Epithelial cell of proximal tubule (primary cell): ENCODE measurements around the gene COL24A1. TPM values are rescaled to one million over a fixed set of nuclear protein-coding genes. Genes with fewer than 3 reads are reported as not detected.
"Not testable (repeated sequence)": the region's sequence is repeated elsewhere in the genome, so short reads cannot be mapped to it uniquely, and the experiment has no call there.

Experiments used
- DNase-seq: peaks from one replicate; pipeline ENCODE4 v3.0.0-alpha.2; 2011; ENCODE audit warnings: low read depth
- H3K4me3 ChIP-seq: 2 replicates; pipeline ENCODE4 v1.5.1; 2011; ENCODE audit warnings: low read depth, mild to moderate bottlenecking, low read length
- total RNA-seq: library from RNA; depleted of rRNA; stranded (reverse); fragments of >200 nt; gene quantifications from 2 replicates; pipeline ENCODE4 v1.2.3, GENCODE V29; 2015
- TF ChIP-seq, protein P1 (sequence below): conservative IDR thresholded peaks from 2 replicates; pipeline ENCODE4 v1.5.1; 2012; ENCODE audit warnings: low read depth, mild to moderate bottlenecking, low read length

COL24A1 gene
- total RNA-seq, 1 donor from 2014 or later = 0.06 TPM

DNA sequence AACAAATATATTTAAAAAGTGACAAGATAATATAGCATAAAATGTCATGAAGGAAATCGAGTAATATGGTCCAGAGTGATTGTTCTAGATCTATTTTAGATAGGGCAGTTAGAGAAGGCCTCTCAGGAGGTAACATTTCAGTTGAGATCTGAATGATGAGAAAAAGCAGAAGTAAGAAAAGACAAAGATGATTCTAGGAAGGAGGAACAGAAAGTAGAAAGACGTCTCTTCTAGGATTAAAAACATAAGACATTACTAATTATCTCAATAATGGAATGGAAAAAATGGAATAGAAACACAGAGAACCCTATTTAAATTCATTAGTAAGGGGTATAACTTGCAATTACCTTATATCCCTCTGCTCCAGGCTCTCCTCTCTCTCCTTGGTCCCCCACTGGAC, 318.3 kb downstream of the COL24A1 start:
- DNase-seq = no peak
- TF ChIP-seq, protein P1, sequence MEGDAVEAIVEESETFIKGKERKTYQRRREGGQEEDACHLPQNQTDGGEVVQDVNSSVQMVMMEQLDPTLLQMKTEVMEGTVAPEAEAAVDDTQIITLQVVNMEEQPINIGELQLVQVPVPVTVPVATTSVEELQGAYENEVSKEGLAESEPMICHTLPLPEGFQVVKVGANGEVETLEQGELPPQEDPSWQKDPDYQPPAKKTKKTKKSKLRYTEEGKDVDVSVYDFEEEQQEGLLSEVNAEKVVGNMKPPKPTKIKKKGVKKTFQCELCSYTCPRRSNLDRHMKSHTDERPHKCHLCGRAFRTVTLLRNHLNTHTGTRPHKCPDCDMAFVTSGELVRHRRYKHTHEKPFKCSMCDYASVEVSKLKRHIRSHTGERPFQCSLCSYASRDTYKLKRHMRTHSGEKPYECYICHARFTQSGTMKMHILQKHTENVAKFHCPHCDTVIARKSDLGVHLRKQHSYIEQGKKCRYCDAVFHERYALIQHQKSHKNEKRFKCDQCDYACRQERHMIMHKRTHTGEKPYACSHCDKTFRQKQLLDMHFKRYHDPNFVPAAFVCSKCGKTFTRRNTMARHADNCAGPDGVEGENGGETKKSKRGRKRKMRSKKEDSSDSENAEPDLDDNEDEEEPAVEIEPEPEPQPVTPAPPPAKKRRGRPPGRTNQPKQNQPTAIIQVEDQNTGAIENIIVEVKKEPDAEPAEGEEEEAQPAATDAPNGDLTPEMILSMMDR = no peak
- no peak overlapping the region for H3K4me3 ChIP-seq

DNA sequence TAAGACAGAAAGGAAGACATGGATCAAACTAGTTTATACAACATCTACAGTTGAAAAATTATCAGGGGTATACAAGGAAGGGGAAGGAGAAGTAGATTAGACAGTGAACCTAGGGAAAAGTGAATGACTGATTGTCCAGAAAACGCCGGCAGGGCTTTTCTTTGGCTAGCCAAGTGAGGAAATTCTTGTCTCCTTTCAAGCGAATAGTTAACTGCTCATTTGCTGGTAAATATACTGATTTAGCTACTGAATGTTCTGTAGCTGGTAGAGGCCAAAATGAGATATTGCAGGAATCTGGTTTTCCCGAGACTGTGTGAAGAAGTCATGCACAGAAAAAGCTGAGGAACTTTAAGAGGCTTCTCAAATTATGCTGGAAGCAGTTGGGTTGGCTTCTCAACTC, 319.8 kb downstream of the COL24A1 start:
- no peak overlapping the region for H3K4me3 ChIP-seq
- peak; percentile 49 for DNase-seq
- TF ChIP-seq, protein P1 = peak; percentile 3

DNA sequence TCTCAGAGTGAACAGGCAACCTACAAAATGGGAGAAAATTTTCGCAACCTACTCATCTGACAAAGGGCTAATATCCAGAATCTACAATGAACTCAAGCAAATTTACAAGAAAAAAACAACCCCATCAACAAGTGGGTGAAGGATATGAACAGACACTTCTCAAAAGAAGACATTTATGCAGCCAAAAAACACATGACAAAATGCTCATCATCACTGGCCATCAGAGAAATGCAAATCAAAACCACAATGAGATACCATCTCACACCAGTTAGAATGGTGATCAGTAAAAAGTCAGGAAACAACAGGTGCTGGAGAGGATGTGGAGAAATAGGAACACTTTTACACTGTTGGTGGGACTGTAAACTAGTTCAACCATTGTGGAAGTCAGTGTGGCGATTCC, 323.4 kb downstream of the COL24A1 start:
- not testable (repeated sequence) for H3K4me3 ChIP-seq, DNase-seq

DNA sequence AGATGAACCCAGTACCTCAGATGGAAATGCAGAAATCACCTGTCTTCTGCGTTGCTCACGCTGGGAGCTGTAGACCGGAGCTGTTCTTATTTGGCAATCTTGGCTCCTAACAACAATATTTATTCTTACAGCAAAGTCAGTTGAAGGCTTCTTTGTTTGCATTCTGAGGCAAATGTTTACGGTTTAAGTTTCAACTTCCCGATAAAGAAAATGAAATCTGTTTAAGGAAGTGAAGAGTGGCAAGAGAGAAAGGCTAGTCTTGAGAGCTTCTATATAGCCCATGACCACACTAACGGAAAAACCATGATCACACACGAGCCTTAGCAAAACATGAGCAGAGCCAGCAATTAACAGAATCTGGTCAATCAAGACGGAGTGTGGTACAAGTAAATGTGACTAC, 325.7 kb downstream of the COL24A1 start:
- no peak overlapping the region for H3K4me3 ChIP-seq
- no peak for DNase-seq
- TF ChIP-seq, protein P1 = no peak

DNA sequence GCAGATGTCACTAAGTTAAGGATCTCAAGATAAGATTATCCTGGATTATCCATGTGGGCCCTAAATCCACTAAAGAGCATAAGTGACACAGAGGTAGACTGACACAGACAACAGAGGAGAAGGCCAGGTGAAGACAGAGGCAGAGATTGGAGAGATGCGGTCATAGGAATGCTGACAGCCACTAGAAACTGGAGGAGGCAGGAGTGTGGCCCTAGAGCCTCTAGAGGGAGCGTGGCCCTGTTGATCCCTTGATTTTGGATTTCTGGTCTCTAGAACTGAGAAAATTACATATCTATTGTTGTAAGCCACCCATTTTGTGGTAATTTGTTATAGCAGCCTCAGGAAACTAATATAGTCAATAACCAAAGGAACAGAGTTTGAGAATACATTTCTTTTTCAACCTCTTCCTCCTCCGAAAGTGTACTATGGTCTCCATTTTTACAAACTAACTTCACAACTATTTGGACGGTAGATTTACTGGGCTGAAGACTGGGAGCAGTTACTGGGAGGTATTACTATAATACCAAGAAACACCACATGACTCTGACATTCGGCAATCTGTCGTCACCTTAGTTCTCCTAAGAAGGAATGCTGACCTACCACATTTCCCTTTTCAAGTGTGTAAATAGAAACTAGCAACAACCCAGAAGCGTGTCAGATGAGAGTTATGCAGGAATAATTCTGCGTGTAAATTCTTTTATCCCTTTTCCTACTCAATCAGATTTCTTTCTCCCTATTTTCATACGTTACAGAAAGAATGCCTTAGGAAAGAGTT, 332.3 kb downstream of the COL24A1 start:
- H3K4me3 ChIP-seq = no peak overlapping the region
- DNase-seq = no peak
- TF ChIP-seq, protein P1 = no peak

DNA sequence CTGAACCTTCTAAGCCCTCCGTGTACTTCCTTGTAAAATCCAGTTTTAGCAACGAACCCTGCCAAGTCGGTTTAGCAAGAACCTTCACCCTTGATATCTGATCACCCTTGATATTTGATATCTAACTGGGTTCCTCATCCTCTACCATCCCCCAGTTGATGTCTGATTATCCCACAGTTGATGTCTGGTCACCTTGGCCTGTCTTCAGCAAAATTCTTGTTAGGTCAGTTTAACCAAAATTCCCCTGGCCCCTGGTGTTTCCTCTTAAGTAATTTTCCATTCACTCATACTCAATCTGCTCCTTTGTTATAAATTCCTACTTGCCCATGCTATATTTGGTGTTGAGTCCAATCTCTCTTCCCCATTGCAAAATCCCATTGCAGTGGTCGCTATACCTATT, 333.9 kb downstream of the COL24A1 start:
- no peak overlapping the region for H3K4me3 ChIP-seq
- DNase-seq = no peak
- TF ChIP-seq, protein P1 = no peak

DNA sequence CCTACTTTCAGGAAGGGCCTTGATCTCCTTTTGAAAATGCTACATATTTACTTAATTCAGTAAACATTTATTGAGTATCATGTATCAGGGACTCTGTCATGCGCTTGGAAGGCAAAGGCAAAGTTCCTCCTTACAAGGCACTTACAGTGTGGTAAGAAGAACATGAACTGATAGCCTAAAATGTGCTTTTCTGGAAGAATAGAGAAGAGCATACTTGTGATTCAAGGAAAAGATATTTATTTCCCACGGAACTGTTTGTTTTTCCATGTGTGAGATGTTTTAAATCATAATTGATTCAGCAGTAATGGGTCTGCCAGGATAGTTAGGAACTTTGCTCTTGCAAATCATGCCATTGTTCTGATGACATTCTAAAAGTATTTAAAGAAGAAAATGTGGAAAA, 338.2 kb downstream of the COL24A1 start:
- no peak overlapping the region for H3K4me3 ChIP-seq
- TF ChIP-seq, protein P1 = no peak
- no peak for DNase-seq
